HepG2 (cell line): ENCODE data around the gene ART3. TPM values are rescaled to one million over a fixed set of nuclear protein-coding genes. Genes with fewer than 3 reads are reported as not detected.

Source experiments
- CHD4 ChIP-seq: fragments of 200-600 bp; sonication (generic); IDR thresholded peaks from 2 replicates; pipeline ENCODE4 v1.7.0; 2017; ENCODE audit warnings: mild to moderate bottlenecking, low read length, borderline replicate concordance
- DNMT1 ChIP-seq: sonication (generic); formaldehyde crosslinking; IDR thresholded peaks from 2 replicates; pipeline ENCODE4 v1.5.1; 2020; ENCODE audit warnings: mild to moderate bottlenecking, missing genetic modification reagents
- FOSL1 ChIP-seq: sonication (generic); formaldehyde crosslinking; IDR thresholded peaks from 2 replicates; pipeline ENCODE4 v1.9.0; 2021; ENCODE audit warnings: missing genetic modification reagents, borderline replicate concordance
- GTF2F1 ChIP-seq: fragments of 150-350 bp; IDR thresholded peaks from 2 replicates; pipeline ENCODE4 v1.6.1; 2014; ENCODE audit warnings: low read length
- HOXD1 ChIP-seq: sonication (generic); formaldehyde crosslinking; IDR thresholded peaks from 2 replicates; pipeline ENCODE4 v1.5.0; 2020; ENCODE audit warnings: missing genetic modification reagents
- NAIF1 ChIP-seq: sonication (generic); formaldehyde crosslinking; IDR thresholded peaks from 2 replicates; pipeline ENCODE4 v1.5.0; 2020; ENCODE audit warnings: mild to moderate bottlenecking, missing genetic modification reagents, borderline replicate concordance
- NFATC3 ChIP-seq: sonication (generic); formaldehyde crosslinking; IDR thresholded peaks from 2 replicates; pipeline ENCODE4 v1.5.1; 2020; ENCODE audit warnings: mild to moderate bottlenecking, missing genetic modification reagents
- PAF1 ChIP-seq: IDR thresholded peaks from 2 replicates; pipeline ENCODE4 v1.6.1; 2016; ENCODE audit warnings: missing genetic modification reagents, missing compliant biosample characterization
- PAWR ChIP-seq: sonication (generic); formaldehyde crosslinking; IDR thresholded peaks from 2 replicates; pipeline ENCODE4 v1.4.0; 2020; ENCODE audit warnings: missing genetic modification reagents, mild to moderate bottlenecking, borderline replicate concordance
- SATB2 ChIP-seq: sonication (generic); formaldehyde crosslinking; IDR thresholded peaks from 2 replicates; pipeline ENCODE4 v1.5.0; 2020; ENCODE audit warnings: missing genetic modification reagents
- SRSF1 ChIP-seq: fragments of 200-400 bp; formaldehyde crosslinking; optimal IDR thresholded peaks from 2 replicates; pipeline ENCODE3; 2017; ENCODE audit warnings: mild to moderate bottlenecking, low read depth, low read length, moderate library complexity
- TIGD3 ChIP-seq: sonication (generic); formaldehyde crosslinking; IDR thresholded peaks from 2 replicates; pipeline ENCODE4 v1.5.1; 2020; ENCODE audit warnings: mild to moderate bottlenecking, missing genetic modification reagents, borderline replicate concordance
- TRIM24 ChIP-seq: sonication (generic); formaldehyde crosslinking; IDR thresholded peaks from 2 replicates; pipeline ENCODE4 v1.8.0; 2022; ENCODE audit warnings: mild to moderate bottlenecking, missing genetic modification reagents
- ZBTB21 ChIP-seq: sonication (generic); formaldehyde crosslinking; IDR thresholded peaks from 2 replicates; pipeline ENCODE4 v1.4.0; 2020; ENCODE audit warnings: missing genetic modification reagents
- ZFAT ChIP-seq: sonication (generic); formaldehyde crosslinking; conservative IDR thresholded peaks from 2 replicates; pipeline ENCODE4 v1.8.1; 2023; ENCODE audit warnings: missing genetic modification reagents, inconsistent platforms
- ZNF10 ChIP-seq: sonication (generic); formaldehyde crosslinking; IDR thresholded peaks from 2 replicates; pipeline ENCODE4 v1.4.0; 2020; ENCODE audit warnings: mild to moderate bottlenecking, low read depth, missing genetic modification reagents, borderline replicate concordance
- ZNF142 ChIP-seq: sonication (generic); formaldehyde crosslinking; IDR thresholded peaks from 2 replicates; pipeline ENCODE4 v1.4.0; 2020; ENCODE audit warnings: missing genetic modification reagents
- ZNF549 ChIP-seq: sonication (generic); formaldehyde crosslinking; IDR thresholded peaks from 2 replicates; pipeline ENCODE4 v1.5.0; 2020; ENCODE audit warnings: missing genetic modification reagents
- polyA plus RNA-seq, 8 experiments: library from polyadenylated mRNA; depleted of rRNA in 3 of 8; stranded (reverse) in 7 of 8; unstranded in 1 of 8; fragments of >200 nt; fragmentation: Illumina TruSeq in 4 of 8; extraction: Trizol in 4 of 8; gene quantifications; 2 replicates each; pipeline versions ENCODE4 v1.2.1 to v1.2.3, GENCODE V29; 2011 to 2016; ENCODE audit warnings: low read depth in 4 of 8, missing spikeins in 1 of 8, mixed read lengths in 1 of 8; ENCODE audit not compliant: insufficient read depth in 1 of 8
- total RNA-seq, 5 experiments: library from RNA; depleted of rRNA; stranded (reverse); fragments of >200 nt; fragmentation: Illumina TruSeq; extraction: Trizol; gene quantifications; 2 replicates each; pipeline ENCODE4 v1.2.3, GENCODE V29; 2016; ENCODE audit warnings: low read depth in 1 of 5
- TF ChIP-seq, protein P1 (sequence below): sonication (generic); formaldehyde crosslinking; IDR thresholded peaks from 2 replicates; pipeline ENCODE4 v1.4.0; 2020; ENCODE audit warnings: missing genetic modification reagents

The ART3 gene
- total and polyA plus RNA-seq, 2 of the 13 experiments (the other 11 are each of a cell fraction or from before 2014, with no cell fraction given) = not detected

GRCh38 chr4:76148142-76148865, 73.8 kb downstream of the ART3 start, which contains the start of gene NUP54 (continued):
- TF ChIP-seq, protein P1, sequence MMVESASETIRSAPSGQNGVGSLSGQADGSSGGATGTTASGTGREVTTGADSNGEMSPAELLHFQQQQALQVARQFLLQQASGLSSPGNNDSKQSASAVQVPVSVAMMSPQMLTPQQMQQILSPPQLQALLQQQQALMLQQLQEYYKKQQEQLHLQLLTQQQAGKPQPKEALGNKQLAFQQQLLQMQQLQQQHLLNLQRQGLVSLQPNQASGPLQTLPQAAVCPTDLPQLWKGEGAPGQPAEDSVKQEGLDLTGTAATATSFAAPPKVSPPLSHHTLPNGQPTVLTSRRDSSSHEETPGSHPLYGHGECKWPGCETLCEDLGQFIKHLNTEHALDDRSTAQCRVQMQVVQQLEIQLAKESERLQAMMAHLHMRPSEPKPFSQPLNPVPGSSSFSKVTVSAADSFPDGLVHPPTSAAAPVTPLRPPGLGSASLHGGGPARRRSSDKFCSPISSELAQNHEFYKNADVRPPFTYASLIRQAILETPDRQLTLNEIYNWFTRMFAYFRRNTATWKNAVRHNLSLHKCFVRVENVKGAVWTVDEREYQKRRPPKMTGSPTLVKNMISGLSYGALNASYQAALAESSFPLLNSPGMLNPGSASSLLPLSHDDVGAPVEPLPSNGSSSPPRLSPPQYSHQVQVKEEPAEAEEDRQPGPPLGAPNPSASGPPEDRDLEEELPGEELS (CRISPR knock-in tag) = peak; percentile 43; the same call in 1 of the 2 replicates
- TF ChIP-seq ZFAT (CRISPR knock-in tag) (no peak), HOXD1 (no peak), PAWR (CRISPR knock-in tag) (no peak), SATB2 (CRISPR knock-in tag) (0 out of 2 replicates have a peak, but pooled peaks have one; percentile 40), ZNF10 (CRISPR knock-in tag) (no peak), PAF1 (CRISPR knock-in tag) (no peak), TRIM24 (CRISPR knock-in tag) (no peak), ZNF142 (CRISPR knock-in tag) (peak; percentile 81; the same call in 1 of the 2 replicates), FOSL1 (0 out of 2 replicates have a peak, but pooled peaks have one; percentile 18), TIGD3 (CRISPR knock-in tag) (0 out of 2 replicates have a peak, but pooled peaks have one; percentile 18), DNMT1 (CRISPR knock-in tag) (peak; percentile 76; the same call in 1 of the 2 replicates), ZBTB21 (CRISPR knock-in tag) (no peak; the same call in 1 of the 2 replicates), NAIF1 (CRISPR knock-in tag) (peak; percentile 82), NFATC3 (CRISPR knock-in tag) (no peak), ZNF549 (no peak), SRSF1 (peak; percentile 81), GTF2F1 (no peak), CHD4 (no peak)
